CD4-positive, alpha-beta T cell treated with Interleukin-6 at 100 ng/mL for 8 hours (primary cell): ENCODE measurements around the gene SLC25A18.
"Not testable (repeated sequence)": the region's sequence is repeated elsewhere in the genome, so short reads cannot be mapped to it uniquely, and the experiment has no call there.

ENCODE experiments used
- DNase-seq: peaks from one replicate; pipeline ENCODE4 v3.0.0-alpha.2; 2020; ENCODE audit warnings: mixed read lengths, low spot score

SLC25A18 gene, protein sequence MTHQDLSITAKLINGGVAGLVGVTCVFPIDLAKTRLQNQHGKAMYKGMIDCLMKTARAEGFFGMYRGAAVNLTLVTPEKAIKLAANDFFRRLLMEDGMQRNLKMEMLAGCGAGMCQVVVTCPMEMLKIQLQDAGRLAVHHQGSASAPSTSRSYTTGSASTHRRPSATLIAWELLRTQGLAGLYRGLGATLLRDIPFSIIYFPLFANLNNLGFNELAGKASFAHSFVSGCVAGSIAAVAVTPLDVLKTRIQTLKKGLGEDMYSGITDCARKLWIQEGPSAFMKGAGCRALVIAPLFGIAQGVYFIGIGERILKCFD

DNA sequence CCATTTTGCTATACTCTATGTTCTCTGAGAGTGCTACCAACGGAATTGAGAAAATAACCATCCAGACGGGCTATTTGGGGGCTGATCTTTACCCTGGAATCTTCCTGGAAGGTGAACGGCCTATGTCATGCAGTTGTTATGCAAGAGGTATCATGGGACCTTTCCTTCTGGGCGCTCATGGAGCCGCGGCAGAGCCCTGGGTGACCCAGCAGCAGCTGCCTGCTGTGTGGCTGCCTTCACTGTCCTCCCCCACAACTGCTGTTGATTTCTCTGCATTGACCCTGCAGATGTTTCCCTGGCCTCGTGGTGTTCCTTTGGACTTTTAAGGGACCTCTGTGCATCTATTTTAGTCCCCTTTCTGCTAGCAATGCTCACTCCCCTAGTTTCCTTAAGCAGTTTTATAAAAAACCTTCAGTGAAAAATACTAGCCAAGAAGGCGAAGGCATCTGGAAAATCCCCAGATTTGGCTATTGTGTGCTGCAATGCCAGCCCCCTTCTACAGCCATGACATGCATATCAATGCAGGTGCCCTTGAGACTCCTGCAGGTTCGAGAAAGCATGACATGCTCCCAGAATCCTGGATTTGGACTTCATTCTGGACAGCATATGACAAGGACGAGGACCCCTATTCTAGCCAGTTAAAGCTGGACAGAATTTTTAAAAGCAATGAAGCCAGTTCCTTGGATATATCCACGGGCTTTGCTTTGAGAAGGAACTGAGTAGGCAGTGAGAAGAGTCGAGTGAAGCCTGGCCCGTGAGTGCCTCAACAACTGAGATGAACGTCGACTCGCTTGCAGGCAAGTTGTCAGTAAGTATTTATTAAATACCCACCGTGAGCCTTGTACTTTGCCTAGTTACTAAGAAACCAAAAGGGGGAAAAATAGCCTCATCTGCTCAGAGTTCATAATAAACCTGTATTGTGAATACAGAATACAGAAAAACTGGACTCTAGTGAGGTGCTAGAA, at the start of gene SLC25A18:
SLC25A18 (plus strand) TSS at position 593 of the 965 bp plus-strand sequence. CDS start 16,447 bp downstream, outside the sequence.
- no peak for DNase-seq

DNA sequence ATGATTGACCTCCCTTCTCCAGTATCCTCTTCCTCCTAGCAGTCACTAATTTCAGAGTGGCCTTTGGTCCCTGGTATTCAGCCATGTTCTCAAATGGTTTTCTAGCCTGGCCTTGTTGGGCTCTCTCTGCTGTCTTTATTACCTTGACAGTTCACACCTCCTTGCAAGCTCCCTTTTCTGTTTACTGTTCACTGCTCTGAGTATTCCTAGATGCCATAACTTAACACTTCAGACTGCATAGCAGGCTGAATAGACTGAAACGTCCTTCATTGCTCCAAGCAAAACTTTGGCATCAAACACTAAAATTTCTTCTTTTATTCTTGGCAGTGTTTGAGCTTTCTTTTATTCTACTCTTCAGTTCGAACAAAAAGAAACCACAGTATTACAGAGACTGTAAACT, 49.7 kb upstream of the SLC25A18 start:
- no peak for DNase-seq

DNA sequence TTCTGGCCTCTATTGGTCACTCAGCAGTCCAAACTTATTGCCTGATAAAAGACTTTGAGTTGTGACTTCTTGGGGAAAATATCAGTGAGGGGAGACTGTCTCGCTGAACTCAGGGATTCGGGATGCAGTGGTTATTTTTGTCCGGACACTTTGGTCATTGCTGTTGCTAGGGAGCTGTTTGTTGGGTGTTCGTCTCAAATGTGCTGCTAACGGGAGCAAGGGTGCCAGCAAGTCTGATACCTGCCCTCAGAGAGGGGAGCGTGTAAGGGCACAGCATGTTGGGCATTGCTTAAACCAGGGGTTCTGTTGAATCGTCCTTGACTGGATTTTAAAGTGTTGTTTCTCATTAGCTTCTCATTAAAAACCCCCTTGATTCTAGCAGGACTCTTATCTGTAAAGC, 49.2 kb upstream of the SLC25A18 start:
- DNase-seq = no peak

DNA sequence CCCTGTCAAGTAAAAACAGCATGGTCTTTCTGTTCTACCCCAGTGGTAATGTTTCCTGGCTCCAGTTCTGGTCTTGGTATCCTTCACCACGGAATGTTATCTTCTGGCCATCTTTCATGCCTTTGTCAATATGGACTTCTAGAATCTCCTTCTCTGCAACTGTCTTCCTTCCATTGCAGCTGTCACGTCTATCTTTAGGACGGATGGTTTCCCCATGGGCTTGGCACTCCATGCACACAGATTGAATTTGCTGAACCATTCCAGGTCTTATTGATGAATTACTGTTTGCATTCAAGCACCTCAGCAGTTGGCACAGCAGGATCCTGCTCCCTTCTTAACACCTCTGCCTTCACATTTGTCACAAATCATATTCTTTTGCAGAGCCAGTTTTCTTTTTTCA, 44.9 kb upstream of the SLC25A18 start:
- DNase-seq = no peak

DNA sequence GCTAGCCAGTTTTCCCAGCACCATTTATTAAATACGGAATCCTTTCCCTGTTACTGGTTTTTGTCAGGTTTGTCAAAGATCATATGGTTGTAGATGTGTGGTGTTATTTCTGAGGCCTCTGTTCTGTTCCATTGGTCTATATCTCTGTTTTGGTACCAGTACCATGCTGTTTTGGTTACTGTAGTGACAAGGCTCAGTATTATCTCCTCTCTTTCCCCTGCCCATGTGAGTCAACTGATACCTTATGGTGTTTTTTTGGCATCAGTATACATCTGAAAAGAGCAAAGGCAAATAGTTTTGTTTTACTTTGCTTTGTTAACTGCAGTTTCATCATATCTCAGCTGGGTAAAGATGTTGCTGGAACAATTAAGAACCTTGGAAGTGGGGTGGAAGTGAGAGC, 41.3 kb upstream of the SLC25A18 start:
- not testable (repeated sequence) for DNase-seq

DNA sequence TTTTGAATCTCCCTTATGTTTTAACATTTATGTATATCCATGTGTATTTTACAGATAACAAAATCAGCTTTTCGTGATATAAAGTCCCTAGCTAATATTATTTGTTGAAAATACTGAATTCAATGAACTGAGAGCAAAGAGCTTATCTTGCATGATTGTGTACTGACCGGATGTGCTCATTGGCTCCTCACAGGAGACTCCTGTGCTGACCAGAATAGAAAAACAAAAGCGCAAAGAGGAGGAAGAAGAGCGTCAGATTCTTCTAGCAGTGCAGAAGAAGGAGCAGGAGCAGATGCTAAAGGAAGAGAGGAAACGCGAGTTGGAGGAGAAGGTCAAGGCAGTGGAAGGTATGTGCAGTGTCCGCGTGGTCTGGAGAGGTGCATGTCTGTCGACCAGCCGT, 39.4 kb upstream of the SLC25A18 start:
- no peak for DNase-seq

DNA sequence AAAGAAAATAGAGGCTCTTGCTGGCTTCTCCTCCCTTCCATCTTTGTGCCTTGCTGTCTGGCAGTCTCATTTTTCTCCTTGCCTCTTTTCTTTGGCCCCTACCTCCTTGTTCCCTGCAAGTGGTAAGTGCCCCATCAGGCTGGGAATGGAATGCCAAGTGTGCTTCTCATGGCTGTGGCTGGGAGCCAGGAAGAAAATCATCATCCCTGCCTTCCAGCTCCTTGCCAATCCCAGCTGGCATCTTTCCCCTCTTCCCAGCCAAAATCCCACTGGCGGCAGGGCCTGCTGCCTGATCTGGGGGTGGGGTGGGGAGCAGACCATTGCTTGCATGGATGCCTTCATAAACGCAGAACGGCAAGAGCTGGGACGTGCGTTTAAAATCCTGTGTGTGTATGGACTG, 27.0 kb upstream of the SLC25A18 start:
- DNase-seq = no peak

DNA sequence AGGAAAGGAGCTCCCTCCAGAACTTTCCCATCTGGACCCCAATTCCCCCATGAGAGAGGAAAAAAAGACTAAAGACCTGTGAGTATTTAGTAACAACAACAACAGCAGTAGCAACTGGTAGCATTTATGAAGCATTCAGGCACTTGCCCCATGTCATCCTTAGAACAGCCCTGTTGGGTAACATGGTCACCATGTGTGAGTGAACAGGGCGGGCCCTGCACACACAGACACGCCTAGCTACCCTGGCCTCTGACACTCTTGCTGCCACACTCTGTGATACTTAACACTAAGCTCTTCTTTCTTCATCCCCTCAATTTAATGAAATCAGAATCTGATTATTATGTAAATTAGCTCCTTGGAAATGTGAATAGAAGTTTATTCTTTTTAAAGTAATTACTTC, 26.1 kb upstream of the SLC25A18 start:
- DNase-seq = no peak

DNA sequence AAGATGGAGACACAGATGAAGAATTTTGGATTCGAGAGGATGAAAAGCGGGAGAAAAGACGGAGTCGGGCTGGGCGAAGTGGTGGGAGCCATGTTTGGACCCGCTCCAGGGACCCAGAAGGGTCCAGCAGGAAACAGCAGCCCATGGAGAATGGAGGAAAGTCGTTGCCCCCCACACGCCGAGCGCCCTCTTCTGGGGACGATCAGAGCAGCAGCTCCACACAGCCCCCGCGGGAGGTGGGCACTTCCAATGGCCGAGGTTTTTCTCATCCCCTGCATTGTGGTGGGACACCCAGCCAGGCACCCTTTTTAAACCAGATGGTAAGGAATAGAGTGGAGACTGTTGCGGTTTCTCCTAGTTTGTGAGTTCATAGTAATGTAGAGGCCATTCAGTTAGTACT, 22.8 kb upstream of the SLC25A18 start:
- DNase-seq = no peak

DNA sequence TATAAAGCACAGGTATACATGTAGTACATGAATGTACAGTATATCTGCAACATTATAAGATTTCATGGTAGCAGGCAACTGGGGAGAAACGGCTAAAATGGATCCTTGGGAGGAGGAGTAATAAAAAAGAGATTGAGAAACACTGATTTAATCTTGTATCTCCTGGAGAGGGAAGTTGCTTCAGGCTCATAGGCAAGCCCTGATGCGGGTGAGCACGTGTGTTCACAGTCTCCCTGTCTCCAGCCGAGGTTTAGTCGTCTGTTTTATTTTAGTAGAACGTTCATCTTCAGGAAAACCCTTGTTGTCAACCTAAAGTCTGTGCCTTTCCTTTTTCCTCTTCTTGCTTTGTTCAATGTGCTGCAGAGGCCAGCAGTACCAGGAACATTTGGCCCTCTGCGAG, 21.8 kb upstream of the SLC25A18 start:
- DNase-seq = no peak

DNA sequence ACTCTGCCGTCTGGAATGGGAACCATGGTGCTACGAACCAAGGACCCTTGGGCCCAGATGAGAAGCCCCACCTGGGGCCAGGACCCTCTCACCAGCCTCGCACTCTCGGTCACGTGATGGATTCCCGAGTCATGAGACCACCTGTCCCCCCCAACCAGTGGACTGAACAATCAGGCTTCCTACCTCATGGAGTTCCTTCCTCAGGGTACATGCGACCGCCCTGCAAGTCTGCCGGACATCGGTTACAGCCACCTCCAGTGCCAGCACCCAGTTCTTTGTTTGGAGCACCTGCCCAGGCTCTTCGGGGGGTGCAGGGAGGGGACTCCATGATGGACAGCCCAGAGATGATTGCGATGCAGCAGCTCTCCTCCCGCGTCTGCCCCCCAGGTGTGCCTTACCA, 20.8 kb upstream of the SLC25A18 start:
- no peak for DNase-seq

DNA sequence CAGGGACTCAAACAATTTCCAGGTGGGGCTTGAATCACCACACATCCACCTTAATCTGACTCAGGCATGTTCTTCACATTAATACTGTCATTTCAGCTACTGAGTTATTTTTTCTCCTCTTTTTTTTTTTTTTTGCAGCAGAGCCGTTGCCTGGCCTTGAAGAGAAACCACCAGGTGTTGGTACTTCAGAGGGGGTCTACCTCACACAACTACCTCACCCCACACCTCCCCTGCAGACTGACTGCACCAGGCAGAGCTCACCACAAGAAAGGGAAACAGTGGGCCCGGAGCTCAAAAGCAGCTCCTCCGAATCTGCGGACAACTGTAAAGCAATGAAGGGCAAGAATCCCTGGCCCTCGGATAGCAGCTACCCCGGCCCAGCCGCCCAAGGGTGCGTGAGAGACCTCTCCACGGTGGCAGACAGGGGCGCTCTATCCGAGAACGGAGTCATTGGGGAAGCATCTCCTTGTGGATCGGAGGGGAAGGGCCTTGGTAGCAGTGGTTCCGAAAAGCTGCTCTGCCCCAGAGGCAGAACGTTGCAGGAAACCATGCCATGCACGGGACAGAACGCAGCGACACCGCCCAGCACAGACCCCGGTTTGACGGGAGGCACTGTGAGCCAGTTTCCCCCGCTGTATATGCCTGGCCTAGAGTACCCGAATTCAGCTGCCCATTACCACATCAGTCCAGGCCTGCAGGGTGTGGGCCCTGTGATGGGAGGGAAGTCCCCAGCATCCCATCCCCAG, 15.1 kb upstream of the SLC25A18 start:
- no peak for DNase-seq

DNA sequence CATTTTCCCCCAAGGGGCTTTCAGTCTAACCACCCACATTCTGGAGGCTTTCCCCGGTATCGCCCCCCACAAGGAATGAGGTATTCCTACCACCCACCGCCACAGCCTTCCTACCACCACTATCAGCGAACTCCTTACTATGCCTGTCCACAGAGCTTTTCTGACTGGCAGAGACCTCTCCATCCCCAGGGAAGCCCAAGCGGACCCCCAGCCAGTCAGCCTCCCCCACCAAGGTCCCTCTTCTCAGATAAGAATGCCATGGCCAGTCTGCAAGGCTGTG, 14.6 kb upstream of the SLC25A18 start:
- no peak for DNase-seq

DNA sequence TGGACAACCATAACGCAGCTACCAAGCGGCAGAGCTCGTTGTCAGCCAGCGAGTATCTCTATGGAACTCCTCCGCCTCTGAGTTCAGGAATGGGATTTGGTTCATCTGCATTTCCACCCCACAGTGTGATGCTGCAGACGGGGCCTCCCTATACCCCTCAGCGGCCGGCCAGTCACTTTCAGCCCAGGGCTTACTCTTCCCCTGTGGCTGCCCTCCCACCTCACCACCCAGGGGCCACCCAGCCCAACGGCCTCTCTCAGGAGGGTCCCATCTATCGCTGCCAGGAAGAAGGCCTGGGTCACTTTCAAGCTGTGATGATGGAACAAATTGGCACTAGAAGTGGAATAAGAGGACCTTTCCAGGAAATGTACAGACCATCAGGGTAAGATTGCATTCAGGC, 14.1 kb upstream of the SLC25A18 start:
- no peak for DNase-seq

DNA sequence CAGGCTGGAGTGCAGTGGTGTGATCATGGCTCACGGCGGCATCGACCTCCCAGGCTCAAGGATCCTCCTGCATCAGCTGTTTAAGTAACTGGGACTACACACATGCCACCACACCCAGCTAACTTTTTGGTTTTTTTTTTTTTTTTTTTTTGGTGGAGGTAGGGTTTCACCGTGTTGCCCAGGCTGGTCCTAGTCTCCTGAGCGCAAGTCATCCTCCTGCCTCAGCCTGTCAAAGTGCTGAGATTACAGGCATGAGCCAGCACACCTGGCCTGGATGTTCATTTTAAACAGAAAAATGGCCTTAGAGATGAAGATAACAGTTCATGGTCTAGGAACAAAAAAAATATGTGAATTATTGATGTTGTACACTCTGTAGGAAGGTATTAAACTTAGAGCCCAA, 13.6 kb upstream of the SLC25A18 start:
- no peak for DNase-seq

DNA sequence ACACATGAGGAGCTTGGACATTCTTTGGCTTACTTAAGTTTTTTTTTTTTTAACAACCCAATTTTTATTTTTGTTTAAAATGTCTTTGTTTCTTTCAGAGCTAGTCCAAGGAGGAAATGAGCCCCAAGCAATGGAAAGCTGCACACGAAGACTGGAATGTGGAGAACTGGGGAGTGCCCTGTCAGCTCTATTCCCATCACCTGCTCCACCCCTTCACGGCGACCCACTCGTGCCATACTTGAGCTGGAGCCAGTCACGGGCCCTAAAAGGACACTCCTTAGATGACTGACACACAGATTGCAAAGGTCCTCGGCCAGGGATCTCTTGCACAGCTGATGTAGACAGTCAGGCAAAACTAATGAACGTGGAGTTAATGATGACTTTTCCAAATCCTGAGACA, 10.6 kb upstream of the SLC25A18 start:
- DNase-seq = no peak

DNA sequence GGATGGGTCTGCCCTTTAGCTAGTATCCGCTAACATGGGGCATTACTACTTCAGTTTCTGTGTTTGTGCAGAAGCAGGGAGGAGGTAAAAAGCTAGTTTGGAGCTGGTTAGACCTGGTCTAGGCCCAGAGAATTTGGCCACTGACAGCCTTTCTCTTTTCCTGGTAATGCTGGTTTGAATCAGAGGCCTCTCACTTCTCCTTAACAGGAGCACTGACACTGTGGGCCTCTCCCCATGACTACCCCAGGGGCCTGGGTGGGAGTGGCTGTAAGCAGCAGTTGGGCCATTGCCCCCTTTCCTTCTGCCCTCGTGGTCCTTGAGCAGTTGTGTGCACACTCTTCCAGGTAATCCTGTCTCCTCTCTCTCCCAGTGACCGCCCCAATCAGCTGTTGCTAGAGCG, 8.5 kb upstream of the SLC25A18 start:
- no peak for DNase-seq

DNA sequence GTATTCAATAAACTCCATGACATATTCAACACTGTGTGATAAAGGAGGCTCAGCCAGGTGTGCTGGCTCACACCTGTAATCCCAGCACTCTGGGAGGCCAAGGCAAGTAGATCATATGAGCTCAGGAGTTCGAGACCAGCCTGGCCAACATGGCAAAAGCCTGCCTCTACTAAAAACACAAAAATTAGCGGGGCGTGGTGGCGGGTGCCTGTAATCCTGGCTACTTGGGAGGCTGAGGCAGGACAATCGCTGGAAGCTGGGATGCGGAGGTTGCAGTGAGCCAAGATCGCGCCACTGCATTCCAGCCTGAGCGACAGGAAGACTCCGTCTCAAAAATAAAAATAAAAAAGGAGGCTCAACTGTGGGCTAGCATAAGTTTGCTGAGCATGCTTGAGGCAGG, 4.1 kb upstream of the SLC25A18 start:
- no peak for DNase-seq

DNA sequence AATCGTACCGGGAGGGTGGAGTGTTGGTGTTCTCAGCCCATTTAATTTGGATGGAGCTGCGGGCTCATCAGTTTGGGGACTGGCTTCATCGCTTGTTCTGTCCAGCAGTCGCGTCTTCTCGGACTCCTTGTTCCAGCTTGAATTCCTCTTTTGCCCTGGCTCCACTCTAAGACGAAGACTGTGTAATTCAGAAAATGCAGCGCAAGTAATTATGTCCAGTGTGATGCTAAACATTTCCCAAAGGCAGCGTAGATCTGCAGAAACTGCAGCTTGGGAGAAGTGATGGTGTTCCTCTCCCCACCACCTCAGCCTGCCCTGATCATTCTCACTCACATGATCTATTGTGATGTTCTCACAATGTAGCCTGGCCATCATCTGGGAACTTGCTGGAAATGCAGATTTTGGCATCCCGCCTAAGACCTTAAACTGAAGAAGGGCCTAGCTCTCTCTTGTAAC, 666 bp downstream of the SLC25A18 start:
- no peak for DNase-seq

DNA sequence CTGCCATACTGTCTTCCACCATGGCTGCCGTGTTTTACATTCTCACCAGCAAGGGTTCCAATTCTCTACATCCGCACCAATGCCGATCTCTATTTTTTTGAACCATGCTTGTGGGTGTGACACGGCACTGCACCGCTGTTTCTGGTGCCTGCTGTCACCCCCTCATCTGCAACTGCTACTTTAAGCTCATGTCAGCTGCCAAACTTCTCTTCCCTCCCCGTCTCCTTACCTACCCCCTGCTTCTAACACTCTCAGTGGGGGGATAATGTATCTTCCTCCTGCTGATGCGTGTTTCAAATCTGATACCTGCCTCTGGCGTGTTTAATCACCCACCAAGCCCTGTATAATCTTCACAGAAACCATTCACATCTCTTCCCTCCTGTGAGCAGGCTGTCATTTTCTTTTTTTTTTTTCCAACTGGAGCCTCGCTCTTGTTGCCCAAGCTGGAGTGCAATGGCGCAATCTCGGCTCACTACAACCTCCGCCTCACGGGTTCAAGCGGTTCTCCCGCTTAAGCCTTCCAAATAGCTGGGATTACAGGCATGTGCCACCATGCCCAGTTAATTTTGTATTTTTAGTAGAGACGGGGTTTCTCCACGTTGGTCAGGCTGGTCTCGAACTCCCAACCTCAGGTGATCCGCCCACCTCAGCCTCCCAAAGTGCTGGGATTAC, 2.9 kb downstream of the SLC25A18 start:
- DNase-seq = not testable (repeated sequence)

DNA sequence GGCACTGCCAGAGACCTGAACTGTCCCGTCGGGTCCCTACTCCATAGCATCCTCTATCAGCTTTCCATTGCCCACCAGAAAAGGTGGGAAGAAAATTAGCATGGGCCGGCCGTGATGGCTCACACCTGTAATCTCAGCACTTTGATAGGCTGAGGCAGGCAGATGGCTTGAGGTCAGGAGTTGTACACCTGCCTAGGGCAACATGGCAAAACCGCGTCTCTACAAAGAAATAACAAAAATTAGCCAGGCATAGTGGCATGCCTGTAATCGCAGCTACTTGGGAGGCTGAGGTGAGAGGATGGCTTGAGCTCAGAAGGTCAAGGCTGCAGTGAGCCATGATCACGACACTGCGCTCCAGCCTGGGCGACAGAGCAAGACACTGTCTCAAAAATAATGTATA, 3.5 kb downstream of the SLC25A18 start:
- no peak for DNase-seq

DNA sequence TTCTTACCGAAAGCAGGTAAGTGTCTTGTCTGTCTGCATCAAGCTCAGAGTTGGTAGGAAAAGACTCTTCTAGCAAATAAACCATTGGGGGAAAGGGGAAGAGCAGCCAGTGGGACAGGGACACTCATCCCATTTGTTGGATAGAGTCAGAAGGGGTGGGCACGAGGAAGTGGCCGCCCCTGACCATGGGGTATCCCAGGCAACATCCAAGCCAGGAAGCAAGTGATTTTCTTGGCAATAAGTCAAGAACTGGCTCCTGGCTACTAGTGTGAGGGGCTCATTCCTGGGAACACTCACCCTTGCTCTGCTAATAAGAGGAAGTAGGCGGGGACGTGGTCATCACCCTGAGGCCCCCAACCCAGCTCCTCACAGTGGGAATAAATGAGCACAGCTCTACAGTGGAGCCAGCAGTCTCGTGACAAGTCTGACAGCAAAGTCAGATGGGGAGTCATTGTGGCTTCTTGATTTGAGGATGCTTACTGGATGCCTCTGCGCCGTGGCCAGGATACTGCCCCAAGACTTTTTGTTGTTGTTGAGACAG, 6.7 kb downstream of the SLC25A18 start:
- DNase-seq = no peak
